Activated CD8-positive, alpha-beta T cell treated with anti-CD3 and anti-CD28 coated beads for 36 hours (primary cell): Measurements from ENCODE around the gene SEPTIN3. TPM values are rescaled to one million over a fixed set of nuclear protein-coding genes. Genes with fewer than 3 reads are reported as not detected.

Source experiments
- ATAC-seq: fragments of 200-7000 bp; cut with Tn5 transposase; one replicate; pipeline ENCODE4 v1.10.0; 2021; ENCODE audit warnings: mild to moderate bottlenecking, moderate library complexity
- CTCF ChIA-PET: fragments of 350-600 bp; sonication (Branson Sonifier 250); formaldehyde crosslinking; loops from one replicate; lab custom pipeline; 2021; ENCODE audit warnings: antibody characterized with exemption; lab: Charles Lee
- POLR2A ChIA-PET: fragments of 350-600 bp; sonication (Branson Sonifier 250); formaldehyde crosslinking; loops from one replicate; lab custom pipeline; 2021; ENCODE audit warnings: antibody characterized with exemption; lab: Charles Lee
- DNase-seq: peaks from one replicate; pipeline ENCODE4 v3.0.0-alpha.2; 2020
- H3K27ac Mint-ChIP-seq: one replicate; pipeline ENCODE4 v1.8.0; 2021; ENCODE audit warnings: mild to moderate bottlenecking, mixed read lengths
- H3K27me3 Mint-ChIP-seq: one replicate; pipeline ENCODE4 v1.8.0; 2021; ENCODE audit warnings: mixed read lengths
- H3K36me3 Mint-ChIP-seq: one replicate; pipeline ENCODE4 v1.8.0; 2021; ENCODE audit warnings: low read depth, mixed read lengths
- H3K4me1 Mint-ChIP-seq: one replicate; pipeline ENCODE4 v1.8.0; 2021; ENCODE audit warnings: low read depth, mixed read lengths
- H3K4me3 Mint-ChIP-seq: one replicate; pipeline ENCODE4 v1.8.0; 2021; ENCODE audit warnings: mild to moderate bottlenecking, moderate library complexity, mixed read lengths
- H3K9me3 Mint-ChIP-seq: one replicate; pipeline ENCODE4 v1.8.0; 2021; ENCODE audit warnings: mixed read lengths
- CTCF ChIP-seq: fragments of 200-600 bp; IDR thresholded peaks from one replicate; pipeline ENCODE4 v1.8.0; 2022; ENCODE audit warnings: antibody characterized with exemption, mild to moderate bottlenecking
- intact Hi-C: fragments of 100-400 bp; cut with micrococcal nuclease; formaldehyde crosslinking; loops from one replicate; pipeline ENCODE4 v1.10.0; 2022
- total RNA-seq, 2 experiments: library from RNA; stranded (reverse); gene quantifications; one replicate each; pipeline ENCODE4 v1.2.3, GENCODE V29; 2021

The SEPTIN3 gene
- total RNA-seq, 2 experiments from 2014 or later: 0.20 to 0.36 TPM

DNA sequence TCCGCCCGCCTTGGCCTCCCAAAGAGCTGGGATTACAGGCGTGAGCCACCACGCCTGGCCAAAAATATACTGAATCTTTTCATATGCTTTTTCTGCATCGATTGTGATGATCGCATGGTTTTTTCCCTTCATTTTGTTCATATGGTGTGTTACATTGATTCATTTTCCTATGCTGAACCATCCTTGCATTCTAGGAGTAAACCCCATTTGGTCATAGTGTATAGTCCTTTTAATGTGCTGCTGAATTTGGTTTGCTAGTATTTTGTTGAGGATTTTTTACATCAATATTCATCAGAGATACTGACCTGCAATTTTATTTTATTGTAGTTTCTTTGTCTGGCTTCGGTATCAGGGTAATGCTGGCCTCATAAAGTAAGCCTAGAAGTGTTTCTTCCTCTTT, 41.5 kb downstream of the SEPTIN3 start:
- intact Hi-C loops: no loop called here
- Mint-ChIP-seq H3K27ac (no peak overlapping the region), H3K36me3 (no peaks in the 10 kb centered on the region), H3K27me3 (peaks cover 12% of the 10 kb centered on the region), H3K9me3 (peaks cover 10% of the 10 kb centered on the region), H3K4me3 (no peak overlapping the region), H3K4me1 (no peaks in the 10 kb centered on the region)
- no peak for TF ChIP-seq CTCF
- ChIA-PET POLR2A (interaction anchor here (0.6 kb wide), 1 partner anchor 288 kb away, joined by 3 read pairs; no protein-coding TSS in a partner anchor), CTCF (no interaction called here)
- ATAC-seq (no peak), DNase-seq (no peak)

GRCh38 chr22:42013385-42013784, 44.1 kb downstream of the SEPTIN3 start:
- CTCF ChIA-PET: no interaction called here
- intact Hi-C loops: no loop called here
- H3K9me3 Mint-ChIP-seq: peaks cover 10% of the 10 kb centered on the region

DNA sequence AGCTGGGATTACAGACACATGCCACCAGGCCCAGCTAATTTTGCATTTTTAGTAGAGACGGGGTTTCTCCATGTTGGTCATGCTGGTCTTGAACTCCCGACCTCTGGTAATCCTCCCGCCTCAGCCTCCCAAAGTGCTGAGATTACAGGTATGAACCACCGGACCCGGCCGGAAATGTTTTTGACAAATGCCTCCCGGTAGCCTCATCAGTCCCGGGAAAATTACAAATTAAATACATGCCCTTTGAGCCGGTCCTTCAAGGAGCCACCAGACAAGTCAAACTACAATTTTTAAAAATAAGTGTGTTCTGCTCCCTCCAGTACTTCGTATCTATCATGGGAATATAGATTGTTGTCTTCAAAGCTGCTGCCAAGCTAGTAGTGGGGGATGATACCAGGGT, 46.9 kb downstream of the SEPTIN3 start:
- ATAC-seq (no peak), DNase-seq (no peak)
- no peak overlapping the region for H3K27ac Mint-ChIP-seq
- no peak for TF ChIP-seq CTCF
- H3K4me1 Mint-ChIP-seq: no peaks in the 10 kb centered on the region
- ChIA-PET CTCF (interaction anchor here (0.8 to 1.3 kb wide), 3 partner anchors 15 to 49 kb away, joined by 3 to 4 read pairs (median 3); partner anchors contain the start of gene WBP2NL), POLR2A (no interaction called here)
- no peaks in the 10 kb centered on the region for H3K9me3 Mint-ChIP-seq
- no peak overlapping the region for H3K4me3 Mint-ChIP-seq
- peaks cover 11% of the 10 kb centered on the region for H3K27me3 Mint-ChIP-seq
- intact Hi-C loops: no loop called here
- H3K36me3 Mint-ChIP-seq: no peaks in the 10 kb centered on the region

More at GRCh38 chr22:42013385-42013784, 44.1 kb downstream of the SEPTIN3 start:
- H3K36me3 Mint-ChIP-seq: no peaks in the 10 kb centered on the region
- no peak for DNase-seq
- no peak overlapping the region for H3K4me3 Mint-ChIP-seq
- TF ChIP-seq CTCF: no peak
- H3K27ac Mint-ChIP-seq: no peak overlapping the region
- peaks cover 16% of the 10 kb centered on the region for H3K27me3 Mint-ChIP-seq
- ATAC-seq: no peak
- no peaks in the 10 kb centered on the region for H3K4me1 Mint-ChIP-seq
- POLR2A ChIA-PET: no interaction called here

GRCh38 chr22:42018224-42018623, 49.0 kb downstream of the SEPTIN3 start:
- CTCF ChIA-PET: no interaction called here
- Mint-ChIP-seq H3K27ac (no peak overlapping the region), H3K9me3 (no peaks in the 10 kb centered on the region), H3K4me3 (no peak overlapping the region), H3K27me3 (peaks cover 8% of the 10 kb centered on the region), H3K36me3 (no peaks in the 10 kb centered on the region), H3K4me1 (peaks cover 9% of the 10 kb centered on the region)
- ATAC-seq (no peak), DNase-seq (no peak)
- TF ChIP-seq CTCF: no peak
- intact Hi-C loops: no loop called here
- POLR2A ChIA-PET: no interaction called here

Other genes with a start within 250 kb of the SEPTIN3 start
- 10 to 100 TPM; 15.2 to 15.9 TPM for gene CCDC134, start 168.8 kb upstream of the SEPTIN3 start, total RNA-seq
- gene SREBF2, start 136.3 kb upstream of the SEPTIN3 start, total RNA-seq: 10 to 100 TPM; 87.1 to 92.9 TPM
- gene SHISA8, start 54.4 kb upstream of the SEPTIN3 start, total RNA-seq: 1 to 10 TPM; 2.3 to 2.7 TPM
- gene TNFRSF13C, start 42.6 kb upstream of the SEPTIN3 start, total RNA-seq: 1 to 10 TPM; 4.0 TPM
- 10 to 100 TPM; 62.5 to 63.1 TPM for gene CENPM, start 22.3 kb upstream of the SEPTIN3 start, total RNA-seq
- gene WBP2NL, start 29.3 kb downstream of the SEPTIN3 start, total RNA-seq: under 1 TPM in 1 of 2 experiments, not detected in 1; 0.43 TPM
- 1 to 10 TPM; 9.3 to 9.4 TPM for gene NAGA, start 101.4 kb downstream of the SEPTIN3 start, total RNA-seq
- 1 to 10 TPM in 1 of 2 experiments, under 1 TPM in 1; 0.97 to 1.3 TPM for gene PHETA2, start 104.8 kb downstream of the SEPTIN3 start, total RNA-seq
- 10 to 100 TPM; 51.7 to 61.2 TPM for gene SMDT1, start 110.3 kb downstream of the SEPTIN3 start, total RNA-seq
- 10 to 100 TPM; 92.8 to 93.8 TPM for gene NDUFA6, start 121.3 kb downstream of the SEPTIN3 start, total RNA-seq
- gene CYP2D6, start 161.4 kb downstream of the SEPTIN3 start, total RNA-seq: 1 to 10 TPM; 1.5 to 2.0 TPM